BJ (cell line): ENCODE data around the gene CNTN5. TPM values are rescaled to one million over a fixed set of nuclear protein-coding genes. Genes with fewer than 3 reads are reported as not detected.

ENCODE experiments used
- CTCF ChIA-PET: fragments of 350-600 bp; formaldehyde crosslinking; extraction: SDS; loops from one replicate; lab custom pipeline; 2021; ENCODE audit warnings: antibody characterized with exemption, inconsistent platforms; lab: Yijun Ruan, JAX
- POLR2A ChIA-PET: fragments of 300-600 bp; sonication (Branson Sonifier 250); formaldehyde crosslinking; extraction: SDS; loops from one replicate; lab custom pipeline; 2021; ENCODE audit warnings: antibody characterized with exemption; lab: Charles Lee
- DNase-seq: peaks from one replicate; pipeline ENCODE4 v3.0.0-alpha.2; 2011; ENCODE audit warnings: low read depth
- H3K27me3 ChIP-seq: 2 replicates; pipeline ENCODE4 v1.6.0; 2011; ENCODE audit warnings: low read length; ENCODE audit not compliant: control insufficient read depth, insufficient read depth
- H3K36me3 ChIP-seq: 2 replicates; pipeline ENCODE4 v1.5.1; 2011; ENCODE audit warnings: low read length; ENCODE audit not compliant: control insufficient read depth, insufficient read depth
- H3K4me3 ChIP-seq: 2 replicates; pipeline ENCODE4 v1.5.1; 2011; ENCODE audit warnings: low read depth, mild to moderate bottlenecking, control low read depth, low read length
- polyA plus RNA-seq: library from polyadenylated mRNA; depleted of rRNA; stranded (reverse); fragments of >200 nt; gene quantifications from 2 replicates; pipeline ENCODE4 v1.2.3, GENCODE V29; 2011
- TF ChIP-seq, protein P1 (sequence below): IDR thresholded peaks from 2 replicates; pipeline ENCODE4 v1.5.1; 2011; ENCODE audit warnings: low read depth, mild to moderate bottlenecking, control low read depth, inconsistent platforms, low read length, moderate library complexity; ENCODE audit not compliant: insufficient read depth

The CNTN5 gene
- polyA plus RNA-seq, 1 experiment, result not detected

DNA sequence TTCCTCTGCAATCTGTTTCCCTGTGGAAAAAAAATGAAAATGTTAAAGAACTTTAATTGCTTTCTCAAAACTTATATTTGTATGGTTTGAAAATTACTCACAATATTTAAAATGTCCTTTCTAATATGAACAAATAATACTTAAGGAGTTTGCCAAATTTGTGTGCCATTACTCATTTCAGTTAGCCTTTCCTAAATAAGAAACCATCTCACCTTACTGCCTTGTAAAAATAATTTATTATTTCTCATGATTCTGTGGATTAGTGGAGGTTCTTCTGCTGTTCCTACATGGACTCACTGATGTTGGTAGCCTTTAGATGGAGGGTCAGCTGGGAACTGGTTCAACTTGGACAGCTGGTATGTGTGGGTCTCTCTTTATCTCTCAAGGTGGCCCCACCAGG is 428.6 kb downstream of the CNTN5 start:
- H3K36me3 ChIP-seq, result no peaks in the 10 kb centered on the region
- no peaks in the 10 kb centered on the region for H3K27me3 ChIP-seq
- DNase-seq, result no peak
- ChIA-PET CTCF (no interaction called here), POLR2A (no interaction called here)
- TF ChIP-seq, protein P1, sequence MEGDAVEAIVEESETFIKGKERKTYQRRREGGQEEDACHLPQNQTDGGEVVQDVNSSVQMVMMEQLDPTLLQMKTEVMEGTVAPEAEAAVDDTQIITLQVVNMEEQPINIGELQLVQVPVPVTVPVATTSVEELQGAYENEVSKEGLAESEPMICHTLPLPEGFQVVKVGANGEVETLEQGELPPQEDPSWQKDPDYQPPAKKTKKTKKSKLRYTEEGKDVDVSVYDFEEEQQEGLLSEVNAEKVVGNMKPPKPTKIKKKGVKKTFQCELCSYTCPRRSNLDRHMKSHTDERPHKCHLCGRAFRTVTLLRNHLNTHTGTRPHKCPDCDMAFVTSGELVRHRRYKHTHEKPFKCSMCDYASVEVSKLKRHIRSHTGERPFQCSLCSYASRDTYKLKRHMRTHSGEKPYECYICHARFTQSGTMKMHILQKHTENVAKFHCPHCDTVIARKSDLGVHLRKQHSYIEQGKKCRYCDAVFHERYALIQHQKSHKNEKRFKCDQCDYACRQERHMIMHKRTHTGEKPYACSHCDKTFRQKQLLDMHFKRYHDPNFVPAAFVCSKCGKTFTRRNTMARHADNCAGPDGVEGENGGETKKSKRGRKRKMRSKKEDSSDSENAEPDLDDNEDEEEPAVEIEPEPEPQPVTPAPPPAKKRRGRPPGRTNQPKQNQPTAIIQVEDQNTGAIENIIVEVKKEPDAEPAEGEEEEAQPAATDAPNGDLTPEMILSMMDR, result no peak
- no peak overlapping the region for H3K4me3 ChIP-seq

DNA sequence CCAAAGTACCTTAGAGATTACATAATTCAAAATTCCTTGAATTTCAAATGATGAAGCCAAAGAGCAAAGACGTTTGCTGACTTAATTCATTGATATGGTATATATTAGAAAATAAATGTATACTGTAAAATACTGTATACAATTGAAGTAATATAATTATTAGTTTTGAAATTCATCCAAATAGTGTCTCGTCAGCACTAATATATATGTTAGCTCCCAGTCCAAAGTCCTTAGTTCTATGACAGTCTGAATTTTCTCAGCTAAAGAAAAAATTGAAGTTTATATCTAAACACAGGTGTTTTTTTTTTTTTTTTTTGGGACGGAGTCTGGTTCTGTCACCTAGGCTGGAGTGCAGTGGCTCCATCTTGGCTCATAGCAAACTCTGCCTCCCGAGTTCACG is 431.3 kb downstream of the CNTN5 start:
- H3K36me3 ChIP-seq, result no peaks in the 10 kb centered on the region
- CTCF ChIA-PET, result no interaction called here
- no peak overlapping the region for H3K4me3 ChIP-seq
- no peaks in the 10 kb centered on the region for H3K27me3 ChIP-seq
- TF ChIP-seq, protein P1, result no peak
- no peak for DNase-seq
- POLR2A ChIA-PET, result no interaction called here

DNA sequence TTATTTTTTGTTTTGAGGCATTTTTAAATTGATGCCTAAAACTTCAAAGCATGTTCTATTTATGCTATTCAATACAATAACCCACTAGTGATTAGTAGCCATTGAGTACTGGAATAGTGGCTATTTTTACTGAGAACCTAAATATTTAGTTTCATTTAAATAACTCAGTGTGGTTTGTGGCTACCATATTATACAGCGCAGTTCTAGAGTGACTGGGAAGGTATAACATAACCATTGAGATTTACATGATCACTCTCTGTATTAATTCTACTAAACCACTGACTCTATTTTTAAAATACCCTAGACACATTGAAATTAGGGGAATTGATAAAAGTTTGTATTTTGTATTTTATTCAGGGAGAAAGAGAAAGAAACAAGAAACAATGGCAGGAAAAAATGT is 441.2 kb downstream of the CNTN5 start:
- POLR2A ChIA-PET, result no interaction called here
- TF ChIP-seq, protein P1, result no peak
- Histone ChIP-seq H3K4me3 (no peak overlapping the region), H3K36me3 (no peaks in the 10 kb centered on the region), H3K27me3 (no peaks in the 10 kb centered on the region)
- DNase-seq, result no peak
- CTCF ChIA-PET, result no interaction called here

DNA sequence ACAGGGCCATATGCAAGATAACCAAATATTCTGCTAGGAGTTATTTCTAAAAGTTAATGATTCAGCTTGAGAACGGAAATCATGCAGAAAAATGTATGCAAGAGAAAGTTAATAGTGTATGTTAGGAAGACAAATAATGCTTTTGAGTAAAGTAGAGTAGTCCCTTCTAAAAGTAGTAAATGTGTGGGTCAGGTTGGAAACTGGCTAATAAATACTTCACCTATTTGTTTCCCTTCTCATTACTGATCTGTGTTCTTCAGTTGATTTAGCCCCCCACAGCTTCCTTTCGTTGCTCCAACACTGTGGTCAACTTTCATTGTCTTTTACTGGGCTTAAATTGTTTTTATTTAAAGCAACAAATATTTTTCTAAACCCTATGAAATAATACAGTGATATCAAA is 444.2 kb downstream of the CNTN5 start:
- POLR2A ChIA-PET, result no interaction called here
- Histone ChIP-seq H3K36me3 (no peaks in the 10 kb centered on the region), H3K27me3 (no peaks in the 10 kb centered on the region), H3K4me3 (no peak overlapping the region)
- DNase-seq, result no peak
- CTCF ChIA-PET, result no interaction called here
- TF ChIP-seq, protein P1, result no peak

DNA sequence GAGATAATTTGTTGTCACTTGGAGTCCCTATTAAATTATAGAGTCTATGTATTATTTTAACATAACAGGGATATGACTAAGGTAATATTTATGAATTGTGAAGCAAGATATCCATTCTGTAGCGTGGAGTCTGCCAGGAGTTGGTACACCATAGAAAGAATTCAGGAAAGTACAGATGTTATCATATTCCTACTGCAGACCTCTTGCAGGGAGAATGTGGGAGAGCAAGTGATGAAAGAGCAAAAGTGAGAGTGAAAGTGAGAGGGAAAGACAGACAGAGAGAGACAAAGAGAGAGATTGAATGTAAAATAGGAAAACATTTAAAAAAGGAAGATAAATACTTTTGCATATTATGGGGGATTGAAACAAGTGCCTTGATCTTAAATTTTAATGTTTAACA is 468.8 kb downstream of the CNTN5 start:
- DNase-seq, result no peak
- CTCF ChIA-PET, result no interaction called here

More for the DNA sequence above, 468.8 kb downstream of the CNTN5 start:
- Histone ChIP-seq H3K36me3 (no peaks in the 10 kb centered on the region), H3K4me3 (no peak overlapping the region), H3K27me3 (no peaks in the 10 kb centered on the region)
- TF ChIP-seq, protein P1, result no peak
- POLR2A ChIA-PET, result no interaction called here
